GM23248 (cell line): ENCODE results near the gene SLC15A3. TPM values are rescaled to one million over a fixed set of nuclear protein-coding genes. Genes with fewer than 3 reads are reported as not detected.
"Not testable (repeated sequence)": the region's sequence is repeated elsewhere in the genome, so short reads cannot be mapped to it uniquely, and the experiment has no call there.

ENCODE experiments used
- DNase-seq: peaks from one replicate; pipeline ENCODE4 v3.0.0-alpha.2; 2015
- H2AFZ ChIP-seq: fragments of 200-600 bp; sonication (generic); 2 replicates; pipeline ENCODE4 v1.6.1; 2016; ENCODE audit warnings: antibody characterized with exemption
- H3F3A ChIP-seq: fragments of 200-600 bp; sonication (generic); 2 replicates; pipeline ENCODE4 v1.6.1; 2016; ENCODE audit warnings: mild to moderate bottlenecking, antibody characterized with exemption, mixed run types; ENCODE audit not compliant: insufficient read depth
- H3K27ac ChIP-seq: fragments of 200-600 bp; sonication (generic); 2 replicates; pipeline ENCODE4 v1.5.1; 2016; ENCODE audit warnings: mild to moderate bottlenecking
- H3K27me3 ChIP-seq: fragments of 200-600 bp; sonication (generic); replicated peaks from 2 replicates; pipeline ENCODE4 v1.6.1; 2016; ENCODE audit warnings: mild to moderate bottlenecking; ENCODE audit not compliant: insufficient read depth
- H3K36me3 ChIP-seq: fragments of 200-600 bp; sonication (generic); 2 replicates; pipeline ENCODE4 v1.6.1; 2016; ENCODE audit warnings: low read depth, mild to moderate bottlenecking
- H3K4me1 ChIP-seq: fragments of 200-600 bp; sonication (generic); 2 replicates; pipeline ENCODE4 v1.6.1; 2016; ENCODE audit warnings: mild to moderate bottlenecking; ENCODE audit not compliant: insufficient read depth
- H3K4me2 ChIP-seq: fragments of 200-600 bp; sonication (generic); one replicate; pipeline ENCODE4 v1.6.1; 2016; ENCODE audit warnings: mild to moderate bottlenecking; ENCODE audit not compliant: unreplicated experiment
- H3K4me3 ChIP-seq: fragments of 200-600 bp; sonication (generic); 2 replicates; pipeline ENCODE4 v1.5.1; 2016; ENCODE audit warnings: mild to moderate bottlenecking
- H3K79me2 ChIP-seq: fragments of 200-600 bp; sonication (generic); 2 replicates; pipeline ENCODE4 v1.6.1; 2016; ENCODE audit warnings: mild to moderate bottlenecking; ENCODE audit not compliant: insufficient read depth
- H3K9ac ChIP-seq: fragments of 200-600 bp; sonication (generic); 2 replicates; pipeline ENCODE4 v1.6.1; 2016; ENCODE audit warnings: mild to moderate bottlenecking
- H3K9me2 ChIP-seq: fragments of 200-600 bp; sonication (generic); 2 replicates; pipeline ENCODE4 v1.6.1; 2016; ENCODE audit warnings: mixed run types, mild to moderate bottlenecking, moderate library complexity; ENCODE audit not compliant: insufficient read depth
- H3K9me3 ChIP-seq: fragments of 200-600 bp; sonication (generic); one replicate; pipeline ENCODE4 v1.6.1; 2017; ENCODE audit warnings: low read depth
- H4K20me1 ChIP-seq: fragments of 200-600 bp; sonication (generic); 2 replicates; pipeline ENCODE4 v1.6.0; 2016; ENCODE audit not compliant: insufficient read depth
- EZH2 ChIP-seq: fragments of 200-600 bp; sonication (generic); IDR thresholded peaks from 2 replicates; pipeline ENCODE4 v1.6.1; 2018; ENCODE audit warnings: antibody characterized with exemption, mild to moderate bottlenecking; ENCODE audit not compliant: insufficient read depth, poor library complexity, severe bottlenecking
- EZH2phosphoT487 ChIP-seq: fragments of 200-600 bp; sonication (generic); IDR thresholded peaks from 2 replicates; pipeline ENCODE4 v1.6.1; 2018; ENCODE audit warnings: antibody characterized with exemption, moderate library complexity, mild to moderate bottlenecking, low read depth; ENCODE audit not compliant: insufficient read depth
- WGBS, 2 experiments: methylation state at CpG; one replicate each; pipeline ENCODE4 v1.1.6; 2015 to 2017; ENCODE audit warnings: low lambda C conversion rate in 2 of 2, low coverage in 1 of 2; ENCODE audit errors: missing lambda C conversion rate in 2 of 2; 5-methylcytosine and 5-hydroxymethylcytosine counted together
- in situ Hi-C: fragments of 300-500 bp; cut with MboI; formaldehyde crosslinking; loops from 2 replicates; pipeline ENCODE4 v1.15.0; 2020
- polyA plus RNA-seq: library from polyadenylated mRNA; unstranded; fragments of >200 nt; fragmentation: Nextera tagmentation; extraction: Ambion mirVana; gene quantifications from 2 replicates; pipeline ENCODE4 v1.2.1, GENCODE V29; 2016
- total RNA-seq: library from RNA; depleted of rRNA; stranded (reverse); fragments of >200 nt; shearing (Covaris generic); gene quantifications from 2 replicates; pipeline ENCODE4 v1.2.3, GENCODE V29; 2014

SLC15A3 gene
- total and polyA plus RNA-seq, 2 experiments from 2014 or later, result 1.5 to 2.2 TPM

- Histone ChIP-seq H4K20me1 (no peaks in the 10 kb centered on the region), H3K9me3 (no peaks in the 10 kb centered on the region), H3K27me3 (no peaks in the 10 kb centered on the region; the same call in 1 of the 2 replicates), H3K27ac (no peak overlapping the region), H3K79me2 (peaks cover 24% of the 10 kb centered on the region), H3K9me2 (no peaks in the 10 kb centered on the region), H3K9ac (peak overlapping the region; percentile 85; the same call in 1 of the 2 replicates), H3K4me3 (peak overlapping the region; percentile 84; the same call in 1 of the 2 replicates), H3K36me3 (no peaks in the 10 kb centered on the region), H3K4me2 (peak overlapping the region; percentile 91), H3K4me1 (0 out of 2 replicates have a peak, but pooled peaks cover 9% of the 10 kb centered on the region), H3F3A (peaks cover 3% of the 10 kb centered on the region; the same call in 1 of the 2 replicates), H2AFZ (peak overlapping the region; percentile 96)
- TF ChIP-seq EZH2 (no peak), EZH2phosphoT487 (no peak)
- in situ Hi-C loops, result no loop called here
- WGBS, 2 experiments, result 80% methylated on average over 22 of the region's 22 CpGs
- no peak for DNase-seq
These were observed 39.0 kb downstream of the SLC15A3 start for GRCh38 chr11:60912851-60913528.

GRCh38 chr11:60912223-60912850, 39.6 kb downstream of the SLC15A3 start:
- Histone ChIP-seq H3K27ac (no peak overlapping the region), H3K27me3 (no peaks in the 10 kb centered on the region; the same call in 1 of the 2 replicates), H3K79me2 (peaks cover 18% of the 10 kb centered on the region), H3K4me1 (0 out of 2 replicates have a peak, but pooled peaks cover 9% of the 10 kb centered on the region), H3K9me3 (no peaks in the 10 kb centered on the region), H4K20me1 (no peaks in the 10 kb centered on the region), H3K36me3 (no peaks in the 10 kb centered on the region), H3K4me2 (no peak overlapping the region), H3K4me3 (no peak overlapping the region), H3K9me2 (no peaks in the 10 kb centered on the region), H2AFZ (no peak overlapping the region), H3K9ac (no peak overlapping the region), H3F3A (peaks cover 3% of the 10 kb centered on the region; the same call in 1 of the 2 replicates)
- WGBS, 2 experiments, result 50 to 52% methylated on average over 12 of the region's 12 CpGs
- TF ChIP-seq EZH2 (no peak), EZH2phosphoT487 (no peak)
- no peak for DNase-seq
- in situ Hi-C loops, result no loop called here

DNA sequence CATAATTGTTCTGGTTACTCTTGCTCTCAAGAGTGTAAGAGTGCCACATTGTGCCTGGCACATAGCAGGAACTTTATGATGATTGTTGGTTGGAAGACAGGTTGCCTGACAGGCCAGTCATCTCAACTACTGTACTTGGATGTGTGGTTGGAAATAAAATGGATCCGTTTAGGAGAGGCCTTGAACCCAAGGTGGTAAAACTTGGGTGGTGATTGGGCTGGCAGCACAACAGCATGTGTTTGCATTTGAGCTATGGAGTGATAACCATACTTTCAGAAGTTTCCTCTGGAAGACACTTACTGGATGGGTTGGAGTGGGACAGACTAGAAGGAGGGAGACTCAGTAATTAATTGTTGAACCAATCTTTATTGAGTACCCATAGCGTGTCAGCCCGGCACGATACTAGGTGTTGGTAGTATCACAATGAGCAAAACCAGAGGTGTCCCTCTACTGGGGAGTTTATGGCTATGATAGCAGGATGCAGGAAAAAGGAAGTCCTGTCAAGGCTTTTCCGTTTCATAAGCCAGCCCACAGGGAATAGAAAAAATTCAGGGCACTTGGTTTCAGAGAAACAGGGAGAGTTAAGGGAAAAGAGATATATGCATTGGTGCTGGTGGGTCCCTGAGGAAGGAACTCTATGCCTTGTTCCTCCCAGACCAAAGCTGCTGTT, 41.1 kb downstream of the SLC15A3 start:
- 38 to 41% methylated on average over 5 of the region's 5 CpGs for WGBS, 2 experiments
- Histone ChIP-seq H2AFZ (no peak overlapping the region), H3F3A (peaks cover 5% of the 10 kb centered on the region), H3K9me3 (no peaks in the 10 kb centered on the region), H3K4me2 (no peak overlapping the region), H3K9me2 (no peaks in the 10 kb centered on the region), H3K27ac (no peak overlapping the region), H3K9ac (no peak overlapping the region), H3K4me3 (no peak overlapping the region), H4K20me1 (no peaks in the 10 kb centered on the region), H3K4me1 (0 out of 2 replicates have a peak, but pooled peaks cover 10% of the 10 kb centered on the region), H3K36me3 (no peaks in the 10 kb centered on the region), H3K79me2 (peaks cover 4% of the 10 kb centered on the region), H3K27me3 (no peaks in the 10 kb centered on the region; the same call in 1 of the 2 replicates)
- in situ Hi-C loops, result no loop called here
- TF ChIP-seq EZH2phosphoT487, result no peak
- TF ChIP-seq EZH2, result no peak
- no peak for DNase-seq

DNA sequence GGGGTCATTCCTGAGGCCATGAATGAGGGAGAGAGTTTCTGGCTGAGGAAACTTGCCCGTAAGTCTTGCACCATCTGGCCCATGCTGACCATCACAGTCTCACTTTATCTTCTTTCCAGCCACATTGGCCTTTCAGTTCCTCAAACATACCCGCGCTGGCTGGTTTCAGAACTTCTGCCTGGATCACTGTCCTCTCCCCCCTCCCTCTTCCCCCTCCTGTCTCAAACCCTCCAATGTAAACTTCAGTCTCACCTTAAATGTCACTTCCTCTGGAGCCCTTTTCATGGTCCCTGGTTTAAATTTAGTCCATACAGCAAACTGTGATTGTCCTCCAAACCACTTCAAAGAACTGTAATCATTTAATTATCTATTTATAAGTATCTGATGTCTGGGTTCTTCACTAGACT, 41.7 kb downstream of the SLC15A3 start:
- H3K9ac ChIP-seq, result no peak overlapping the region
- H3K27ac ChIP-seq, result no peak overlapping the region
- peaks cover 7% of the 10 kb centered on the region for H3K79me2 ChIP-seq
- WGBS, 2 experiments, result 24 to 25% methylated on average over 3 of the region's 3 CpGs
- H3K27me3 ChIP-seq, result no peaks in the 10 kb centered on the region; the same call in 1 of the 2 replicates
- peaks cover 11% of the 10 kb centered on the region for H3F3A ChIP-seq
- in situ Hi-C loops, result no loop called here
- H3K36me3 ChIP-seq, result no peaks in the 10 kb centered on the region
- H2AFZ ChIP-seq, result no peak overlapping the region
- H3K4me3 ChIP-seq, result no peak overlapping the region
- no peak for TF ChIP-seq EZH2phosphoT487
- no peak for TF ChIP-seq EZH2
- no peaks in the 10 kb centered on the region for H3K9me3 ChIP-seq
- DNase-seq, result no peak
- H3K4me1 ChIP-seq, result peaks cover 10% of the 10 kb centered on the region
- H3K9me2 ChIP-seq, result no peaks in the 10 kb centered on the region
- H3K4me2 ChIP-seq, result no peak overlapping the region
- H4K20me1 ChIP-seq, result no peaks in the 10 kb centered on the region

GRCh38 chr11:60909680-60910280, 42.2 kb downstream of the SLC15A3 start:
- WGBS, 2 experiments, result 25 to 26% methylated on average over 3 of the region's 3 CpGs

More at GRCh38 chr11:60909680-60910280, 42.2 kb downstream of the SLC15A3 start:
- H4K20me1 ChIP-seq, H3K27ac ChIP-seq, H3K4me2 ChIP-seq, H3K9me3 ChIP-seq, DNase-seq, H3K9ac ChIP-seq, in situ Hi-C loops, H3K4me3 ChIP-seq, H3K9me2 ChIP-seq, H2AFZ ChIP-seq, H3K27me3 ChIP-seq, H3K36me3 ChIP-seq: not testable (repeated sequence)
- Histone ChIP-seq H3F3A (peaks cover 14% of the 10 kb centered on the region), H3K4me1 (peaks cover 12% of the 10 kb centered on the region), H3K79me2 (peaks cover 12% of the 10 kb centered on the region)
